ENCODE data around the gene EYA2. TPM values are rescaled to one million over a fixed set of nuclear protein-coding genes. Genes with fewer than 3 reads are reported as not detected.

Gene EYA2
- total RNA-seq, 1 experiment from 2014 or later, result 0.33 TPM

DNA sequence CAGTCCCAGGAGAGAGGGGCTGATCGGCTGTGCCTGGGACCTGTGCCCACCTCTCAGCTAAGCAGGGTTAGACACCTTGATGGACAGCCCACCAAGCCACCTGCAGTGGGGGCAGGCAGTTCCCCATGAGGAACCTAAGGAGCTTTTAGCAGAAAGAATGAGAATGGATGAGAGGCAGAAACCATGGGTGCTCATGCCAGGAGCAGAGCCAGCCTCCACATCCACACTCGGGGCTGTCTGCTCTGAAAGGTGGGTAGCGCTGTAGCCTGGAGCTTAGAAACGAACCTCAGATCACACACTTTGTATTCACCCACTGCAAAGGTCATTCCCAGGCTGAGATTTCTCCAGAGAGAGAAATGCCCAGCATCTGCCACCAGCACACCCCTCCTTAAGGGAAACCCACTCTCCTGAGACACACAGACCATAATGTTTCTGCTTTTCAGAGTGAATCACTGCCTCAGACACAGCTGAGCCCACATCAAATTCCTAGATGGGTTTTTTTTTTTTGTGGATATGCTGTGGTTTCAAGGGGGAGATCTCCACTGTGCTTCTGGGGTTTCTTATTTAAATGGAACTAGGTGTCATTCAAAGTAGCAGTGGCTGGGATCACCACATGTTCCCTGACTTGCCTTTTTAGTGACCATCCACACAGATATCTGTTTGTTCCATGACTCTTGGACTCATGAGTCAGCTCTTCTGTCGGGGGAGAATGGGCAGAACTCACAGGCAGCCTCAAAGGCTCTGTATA is 218.9 kb downstream of the EYA2 start:
- 0 out of 2 replicates have a peak, but pooled peaks have one; percentile 26 for ATAC-seq
- peak; percentile 50 for DNase-seq
- H3K79me2 ChIP-seq (ENCODE audit: low read length), result no peaks in the 10 kb centered on the region
- H3K4me2 ChIP-seq (ENCODE audit: low read length), result no peak overlapping the region
- H3K4me1 ChIP-seq (ENCODE audit: insufficient read depth, low read length), result peaks cover 20% of the 10 kb centered on the region
- H3K9me2 ChIP-seq (replicated peaks; ENCODE audit: low read length), result no peaks in the 10 kb centered on the region
- H3K36me3 ChIP-seq (ENCODE audit: low read depth, low read length), result no peaks in the 10 kb centered on the region
- BruUV-seq (replicated peaks), result no TSS peak
- intact Hi-C loops (cut with micrococcal nuclease), result no loop called here
- no peak overlapping the region for H2AFZ ChIP-seq (ENCODE audit: low read length)
- H4K20me1 ChIP-seq (ENCODE audit: low read length), result no peaks in the 10 kb centered on the region
- H3K9ac ChIP-seq (ENCODE audit: low read length), result no peak overlapping the region
- ChIA-PET POLR2A (ENCODE audit: unreplicated experiment) (no interaction called here), CTCF (no interaction called here)
- H3K27ac ChIP-seq (ENCODE audit: low read length), result no peak overlapping the region
- no peaks in the 10 kb centered on the region; the same call in 1 of the 2 replicates for H3K9me3 ChIP-seq (ENCODE audit: low read length)
- no peak for TF ChIP-seq EZH2phosphoT487 (IDR thresholded peaks at IDR 0.05; ENCODE audit: borderline replicate concordance, low read length)
- no peak for TF ChIP-seq EZH2 (IDR thresholded peaks at IDR 0.05; ENCODE audit: low read length, unreplicated experiment)
- H3F3A ChIP-seq (ENCODE audit: low read length, unreplicated experiment), result no peaks in the 10 kb centered on the region
- H3K4me3 ChIP-seq (ENCODE audit: low read length), result no peak overlapping the region
- no peaks in the 10 kb centered on the region for H3K27me3 ChIP-seq (ENCODE audit: low read length)

- Histone ChIP-seq H3K9me3 (ENCODE audit: low read length) (no peaks in the 10 kb centered on the region; the same call in 1 of the 2 replicates), H3K4me1 (ENCODE audit: insufficient read depth, low read length) (peaks cover 20% of the 10 kb centered on the region), H3F3A (ENCODE audit: low read length, unreplicated experiment) (no peaks in the 10 kb centered on the region), H2AFZ (ENCODE audit: low read length) (no peak overlapping the region), H3K4me3 (ENCODE audit: low read length) (no peak overlapping the region), H3K9ac (ENCODE audit: low read length) (no peak overlapping the region), H3K36me3 (ENCODE audit: low read depth, low read length) (no peaks in the 10 kb centered on the region), H3K27me3 (ENCODE audit: low read length) (no peaks in the 10 kb centered on the region), H3K9me2 (replicated peaks; ENCODE audit: low read length) (no peaks in the 10 kb centered on the region), H3K27ac (ENCODE audit: low read length) (no peak overlapping the region), H3K4me2 (ENCODE audit: low read length) (no peak overlapping the region), H3K79me2 (ENCODE audit: low read length) (no peaks in the 10 kb centered on the region), H4K20me1 (ENCODE audit: low read length) (no peaks in the 10 kb centered on the region)
- CTCF ChIA-PET, result no interaction called here
- no peak for TF ChIP-seq EZH2phosphoT487 (IDR thresholded peaks at IDR 0.05; ENCODE audit: borderline replicate concordance, low read length)
- no peak for TF ChIP-seq EZH2 (IDR thresholded peaks at IDR 0.05; ENCODE audit: low read length, unreplicated experiment)
- no peak for TF ChIP-seq CTCF (conservative IDR thresholded peaks at IDR 0.05; ENCODE audit: low read depth, low read length)
- POLR2A ChIA-PET (ENCODE audit: unreplicated experiment), result no interaction called here
- no peak for ATAC-seq
- DNase-seq, result no peak
- intact Hi-C loops (cut with micrococcal nuclease), result no loop called here
- no TSS peak for BruUV-seq (replicated peaks)
Measured at GRCh38 chr20:47115694-47116093, 221.1 kb downstream of the EYA2 start.

DNA sequence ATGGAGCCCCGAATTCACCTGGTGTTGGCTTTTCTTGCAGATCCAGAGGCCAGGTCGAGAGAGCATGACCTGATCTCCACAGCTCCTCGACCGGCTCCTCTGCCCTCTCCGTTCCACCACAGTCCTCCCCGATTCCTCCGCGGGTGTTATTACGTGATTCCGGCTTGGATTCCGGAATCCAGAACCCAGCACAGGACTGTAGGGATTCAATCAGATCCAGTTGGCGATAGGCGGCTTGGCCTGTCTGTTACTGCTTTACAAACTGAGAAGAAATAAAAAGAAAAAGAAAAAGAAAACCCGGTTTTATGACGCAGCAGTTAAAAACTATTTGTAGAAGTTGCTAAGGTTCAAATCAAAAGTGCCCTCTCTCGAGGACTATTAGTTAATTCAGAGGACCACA is 222.7 kb downstream of the EYA2 start:
- ChIA-PET CTCF (interaction anchor here (0.5 kb wide), 1 partner anchor 8 kb away, joined by 4 read pairs; no protein-coding TSS in a partner anchor), POLR2A (ENCODE audit: unreplicated experiment) (no interaction called here)
- TF ChIP-seq EZH2 (IDR thresholded peaks at IDR 0.05; ENCODE audit: low read length, unreplicated experiment), result no peak
- TF ChIP-seq CTCF (conservative IDR thresholded peaks at IDR 0.05; ENCODE audit: low read depth, low read length), result no peak
- TF ChIP-seq EZH2phosphoT487 (IDR thresholded peaks at IDR 0.05; ENCODE audit: borderline replicate concordance, low read length), result no peak
- H3K27me3 ChIP-seq (ENCODE audit: low read length), result no peaks in the 10 kb centered on the region
- BruUV-seq (replicated peaks), result no TSS peak
- no peaks in the 10 kb centered on the region for H3F3A ChIP-seq (ENCODE audit: low read length, unreplicated experiment)
- H2AFZ ChIP-seq (ENCODE audit: low read length), result peak overlapping the region; percentile 46; the same call in 1 of the 2 replicates
- no peaks in the 10 kb centered on the region for H3K36me3 ChIP-seq (ENCODE audit: low read depth, low read length)
- no peak overlapping the region for H3K27ac ChIP-seq (ENCODE audit: low read length)
- no peaks in the 10 kb centered on the region for H3K79me2 ChIP-seq (ENCODE audit: low read length)
- no peak overlapping the region for H3K9ac ChIP-seq (ENCODE audit: low read length)
- no peak for DNase-seq
- no peaks in the 10 kb centered on the region for H4K20me1 ChIP-seq (ENCODE audit: low read length)
- no peak overlapping the region for H3K4me3 ChIP-seq (ENCODE audit: low read length)
- H3K4me1 ChIP-seq (ENCODE audit: insufficient read depth, low read length), result peaks cover 14% of the 10 kb centered on the region; the same call in 1 of the 2 replicates
- intact Hi-C loops (cut with micrococcal nuclease), result no loop called here
- no peaks in the 10 kb centered on the region for H3K9me2 ChIP-seq (replicated peaks; ENCODE audit: low read length)
- H3K9me3 ChIP-seq (ENCODE audit: low read length), result no peaks in the 10 kb centered on the region
- 0 out of 2 replicates have a peak overlapping the region, but pooled peaks have one; percentile 21 for H3K4me2 ChIP-seq (ENCODE audit: low read length)
- ATAC-seq, result no peak
